IPS DF 4.7 (cell line): Measurements from ENCODE around the gene ZNF799.
"Not testable (repeated sequence)": the region's sequence is repeated elsewhere in the genome, so short reads cannot be mapped to it uniquely, and the experiment has no call there.

Experiments
- DNase-seq: peaks from one replicate; pipeline ENCODE4 v3.0.0-alpha.2; 2013; ENCODE audit warnings: low spot score; ENCODE audit errors: extremely low read depth

Gene ZNF799

GRCh38 chr19:12364391-12365235 is 36.5 kb downstream of the ZNF799 start:
- DNase-seq, result no peak

GRCh38 chr19:12362236-12362635 is 38.8 kb downstream of the ZNF799 start:
- DNase-seq, result not testable (repeated sequence)

DNA sequence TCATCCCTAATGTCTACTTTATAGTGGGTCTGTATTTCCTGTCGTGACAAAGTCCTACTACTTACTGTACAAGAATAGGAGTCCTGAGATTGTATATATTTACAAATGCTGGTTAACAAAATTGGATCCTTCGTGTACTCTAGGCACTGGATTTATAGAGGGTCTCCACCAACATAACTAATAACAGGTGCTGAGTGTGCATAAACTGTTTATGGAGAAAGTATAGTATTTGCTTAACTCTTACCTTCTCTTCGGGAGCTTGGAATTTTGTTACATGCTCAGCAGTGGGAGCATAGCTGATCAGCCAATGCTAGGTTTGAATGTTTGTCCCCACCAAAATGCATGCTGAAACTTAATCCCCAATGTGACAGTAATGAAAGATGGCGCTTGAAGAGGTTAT is 47.7 kb downstream of the ZNF799 start:
- DNase-seq, result no peak

DNA sequence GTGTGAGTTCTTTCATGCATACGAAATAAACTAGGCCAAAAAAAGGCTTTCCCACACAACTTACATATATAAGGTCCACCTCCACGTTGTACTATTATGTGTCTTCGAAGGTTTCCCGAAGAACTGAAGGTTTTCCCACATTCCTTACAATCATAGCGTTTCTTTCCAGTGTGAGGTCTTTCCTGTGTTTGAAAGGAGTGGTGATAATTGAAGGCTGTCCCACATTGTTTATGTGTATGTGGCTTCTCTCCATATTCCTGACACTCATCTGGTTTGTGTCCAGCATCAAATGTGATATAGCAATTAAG is 50.2 kb downstream of the ZNF799 start:
- DNase-seq, result no peak

- no peak for DNase-seq
These were observed 50.7 kb downstream of the ZNF799 start for GRCh38 chr19:12350185-12350889.

GRCh38 chr19:12346896-12347295 is 54.2 kb downstream of the ZNF799 start:
- no peak for DNase-seq

DNA sequence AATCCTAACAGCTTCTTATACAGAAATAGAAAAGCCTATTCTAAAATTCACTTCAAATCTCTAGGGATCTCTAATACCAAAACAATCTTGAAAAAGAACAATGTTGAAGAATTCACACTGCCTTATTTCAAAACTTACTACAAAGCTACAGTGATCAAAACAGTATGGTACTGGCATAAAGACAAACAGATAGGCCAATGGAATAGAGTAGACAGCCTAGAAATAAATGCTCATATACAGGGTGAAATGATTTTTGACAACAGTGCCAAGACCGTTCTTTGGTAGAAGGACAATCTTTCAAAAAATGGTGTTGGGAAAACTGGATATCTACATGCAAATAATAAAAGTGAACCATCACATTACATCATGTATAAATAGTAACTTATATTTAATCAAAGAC is 55.9 kb downstream of the ZNF799 start:
- DNase-seq, result no peak
